DMS114 treated with DMSO at 0.1 percent for 48 hours (cell line): ENCODE data around the gene KCNQ2.
"Not testable (repeated sequence)": the region's sequence is repeated elsewhere in the genome, so short reads cannot be mapped to it uniquely, and the experiment has no call there.

ENCODE experiments used
- DNase-seq: peaks from one replicate; lab custom pipeline; 2025; ENCODE audit not compliant: unreplicated experiment; lab: John Stamatoyannopoulos, UW

Gene KCNQ2

DNA sequence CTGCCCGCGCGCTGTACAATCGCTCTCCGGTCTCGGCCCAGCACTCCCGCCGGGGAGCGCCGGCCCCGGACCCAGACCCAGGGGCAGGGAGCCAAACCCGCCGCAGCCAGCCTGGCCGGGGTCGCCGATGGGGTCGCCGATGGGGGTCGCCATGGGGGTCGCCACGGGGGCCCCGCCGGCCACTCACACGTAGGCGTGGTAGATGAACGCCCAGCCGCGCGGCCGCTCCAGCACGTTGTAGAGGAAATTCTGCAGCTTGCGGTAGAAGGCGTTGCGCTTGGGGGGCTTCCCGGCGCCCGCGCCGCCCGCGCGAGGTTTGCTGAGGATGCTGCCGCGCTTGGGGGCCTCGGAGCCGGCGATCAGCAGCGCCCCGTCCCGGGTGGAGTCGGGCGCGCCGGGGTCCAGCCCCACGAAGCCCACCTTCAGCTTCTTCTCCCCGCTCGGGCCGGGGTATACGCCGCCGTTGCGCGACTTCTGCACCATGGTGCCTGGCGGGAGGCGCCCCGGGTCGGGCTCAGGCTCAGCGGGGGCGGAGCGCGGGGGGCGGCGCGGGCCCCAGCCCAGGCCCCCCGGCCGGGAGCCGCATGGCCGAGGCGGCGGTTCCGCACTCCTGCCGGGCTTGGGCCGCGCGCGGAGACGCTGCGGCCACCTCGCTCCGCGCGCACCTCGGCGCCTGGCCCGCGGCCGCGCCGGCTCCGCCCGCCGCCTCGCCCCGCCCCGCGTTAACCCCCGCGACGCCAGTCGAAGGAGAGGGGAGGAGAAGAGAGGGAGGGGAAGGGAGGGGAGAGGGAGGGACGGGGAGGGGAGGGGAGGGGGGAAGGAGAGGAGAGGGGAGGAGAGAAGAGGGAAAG, at the start of gene KCNQ2:
Gene KCNQ2, minus strand, starts transcription at position 675 of the 851 bp plus-strand sequence. Its CDS starts 192 bp downstream, at position 483.
- DNase-seq, result no peak

DNA sequence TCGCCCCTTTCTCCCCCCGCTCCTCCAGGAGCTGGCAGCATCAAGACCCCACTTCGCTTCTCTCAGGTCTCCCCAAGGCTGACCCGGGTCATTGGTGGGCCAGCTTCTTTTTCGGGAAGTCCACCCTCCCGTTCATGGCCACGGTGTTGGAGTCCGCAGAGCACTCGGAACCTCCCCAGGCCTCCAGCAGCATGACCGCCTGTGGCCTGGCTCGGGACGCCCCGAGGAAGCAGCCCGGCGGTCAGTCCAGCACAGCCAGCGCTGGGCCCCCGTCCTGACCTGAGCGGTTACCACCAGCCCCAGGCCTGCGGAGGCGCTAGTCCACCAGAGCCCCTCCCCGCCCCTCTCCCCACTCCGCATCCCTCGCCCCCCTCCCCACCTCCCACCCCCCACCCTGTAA, 49.1 kb upstream of the KCNQ2 start:
- no peak for DNase-seq

DNA sequence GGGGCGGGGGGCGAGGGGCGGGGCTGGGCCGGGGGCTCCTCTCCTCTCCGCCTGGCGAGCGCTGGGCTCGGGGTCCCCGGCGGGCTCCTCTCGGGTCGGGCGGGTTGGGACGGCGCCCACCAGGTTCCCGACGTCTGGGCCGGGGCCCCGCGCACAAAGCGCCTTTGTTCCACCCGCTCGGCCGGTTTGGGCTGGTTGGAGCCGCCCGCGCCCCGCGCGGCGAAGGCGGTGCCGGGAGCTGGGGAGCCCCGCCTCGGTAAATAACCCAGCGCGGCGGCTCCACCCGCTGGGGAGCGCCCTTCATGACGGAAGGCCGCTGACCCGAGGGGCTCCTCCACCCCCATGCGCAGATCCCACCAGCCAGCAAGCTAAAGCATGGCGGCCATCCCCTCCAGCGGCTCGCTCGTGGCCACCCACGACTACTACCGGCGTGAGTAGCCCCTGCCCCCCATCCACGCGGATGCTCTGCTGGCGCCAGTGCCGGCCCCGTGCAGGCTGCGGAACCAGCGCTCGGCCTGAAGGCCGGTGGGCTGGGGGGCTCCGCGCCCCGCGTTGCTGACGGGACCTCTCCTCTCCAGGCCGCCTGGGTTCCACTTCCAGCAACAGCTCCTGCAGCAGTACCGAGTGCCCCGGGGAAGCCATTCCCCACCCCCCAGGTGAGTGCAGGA, 48.6 kb upstream of the KCNQ2 start:
- no peak for DNase-seq

DNA sequence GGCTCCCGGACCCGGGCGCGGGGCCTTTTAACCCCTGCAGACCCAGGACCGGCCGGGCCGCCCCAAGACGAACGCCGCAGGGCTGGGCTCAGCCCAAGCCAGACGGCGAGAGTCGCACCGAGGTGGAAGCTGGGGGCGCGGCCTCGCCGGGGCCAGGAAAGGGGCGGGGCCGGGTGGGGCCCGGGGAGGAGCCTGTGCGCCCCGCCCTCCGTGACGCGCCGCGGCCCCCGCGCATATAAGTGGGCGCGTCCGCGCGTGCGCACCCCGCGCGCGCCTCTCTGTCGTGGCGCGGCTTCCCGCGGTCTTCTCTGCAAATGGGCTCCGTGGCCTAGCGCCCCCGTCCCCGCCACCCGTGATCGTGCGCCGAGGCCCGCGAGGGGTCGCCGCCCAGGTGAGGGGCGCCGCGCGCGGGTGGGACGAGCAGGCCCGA, 48.1 kb upstream of the KCNQ2 start, which contains the start of gene PPDPF:
Gene PPDPF, plus strand, starts transcription at position 262 of the 430 bp plus-strand sequence. CDS start 544 bp downstream, outside the sequence.
- DNase-seq, result no peak

DNA sequence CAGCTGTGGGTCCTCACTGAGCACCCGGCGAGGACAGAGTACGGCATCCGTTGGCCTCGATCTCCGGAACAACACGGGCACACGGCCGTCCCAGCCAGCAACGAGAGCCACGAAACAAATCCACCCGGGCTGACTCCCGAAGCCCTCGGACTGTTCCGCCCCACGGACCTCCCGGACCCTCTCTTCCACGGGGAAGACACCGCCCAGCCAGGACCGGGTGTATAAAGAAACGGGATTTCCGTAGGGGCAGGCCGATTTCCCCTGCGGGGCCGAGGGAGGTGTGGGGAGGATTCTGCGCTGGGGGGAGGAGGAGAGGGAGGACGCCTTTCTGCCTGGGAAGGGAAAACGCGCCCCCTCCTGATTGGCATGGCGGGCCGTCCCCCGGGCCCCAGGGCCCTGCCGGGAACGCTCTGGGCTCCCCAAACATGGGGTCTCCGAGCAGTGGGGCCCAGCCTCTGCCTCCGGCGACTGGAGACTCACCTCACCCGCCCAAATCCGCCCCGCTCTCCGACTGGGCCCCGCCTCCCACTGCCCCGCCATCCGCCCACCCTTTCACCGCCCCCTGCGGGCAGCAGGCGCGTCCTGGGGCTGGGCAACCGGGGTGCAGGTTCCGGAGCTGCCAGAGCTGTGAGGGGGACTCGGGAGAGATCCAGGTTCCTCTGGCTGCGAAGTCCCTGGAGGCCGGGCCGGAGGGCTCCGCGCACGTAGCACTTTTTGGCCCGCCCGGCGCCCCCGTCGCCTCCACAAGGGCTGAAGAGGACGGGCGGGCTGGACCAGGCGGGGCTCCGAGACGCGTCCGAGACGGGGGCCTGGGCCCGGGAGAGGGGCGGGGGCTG, 47.4 kb upstream of the KCNQ2 start:
- peak; percentile 48 for DNase-seq

DNA sequence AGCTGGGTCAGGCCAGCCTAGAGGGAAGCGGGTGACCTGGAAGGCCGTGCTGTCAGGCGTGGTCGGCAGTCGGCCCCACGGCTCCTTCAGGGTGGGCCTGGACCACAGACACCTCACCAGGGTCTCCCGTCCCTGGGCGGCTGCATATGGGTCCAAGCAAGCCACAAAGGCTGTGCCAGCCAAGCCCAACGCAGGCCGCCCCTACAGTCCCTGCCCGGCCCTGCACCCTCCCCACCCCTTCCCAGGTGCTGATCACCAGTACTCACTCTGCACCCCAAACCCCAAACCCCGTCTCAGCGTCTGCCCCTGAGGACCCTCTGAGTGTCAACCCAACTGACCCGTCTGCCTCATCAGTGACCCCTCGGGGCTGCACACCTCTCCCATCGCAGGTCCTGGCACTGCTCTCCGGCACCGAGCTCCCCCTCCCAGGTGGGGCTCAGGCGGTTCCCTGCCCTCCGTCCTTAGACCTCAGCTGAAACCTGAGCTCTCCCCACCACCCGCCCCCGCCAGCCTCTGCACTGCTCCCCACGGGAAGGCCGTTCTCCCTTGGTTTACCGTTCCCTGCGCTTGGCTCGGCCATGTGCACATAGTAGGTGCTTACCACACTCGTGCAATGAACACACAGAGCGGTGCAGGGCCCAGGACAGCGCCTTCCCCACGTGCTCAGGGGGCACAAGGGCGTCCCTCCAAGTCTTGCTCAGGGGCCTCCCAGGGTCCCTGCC, 46.7 kb upstream of the KCNQ2 start:
- DNase-seq, result no peak

DNA sequence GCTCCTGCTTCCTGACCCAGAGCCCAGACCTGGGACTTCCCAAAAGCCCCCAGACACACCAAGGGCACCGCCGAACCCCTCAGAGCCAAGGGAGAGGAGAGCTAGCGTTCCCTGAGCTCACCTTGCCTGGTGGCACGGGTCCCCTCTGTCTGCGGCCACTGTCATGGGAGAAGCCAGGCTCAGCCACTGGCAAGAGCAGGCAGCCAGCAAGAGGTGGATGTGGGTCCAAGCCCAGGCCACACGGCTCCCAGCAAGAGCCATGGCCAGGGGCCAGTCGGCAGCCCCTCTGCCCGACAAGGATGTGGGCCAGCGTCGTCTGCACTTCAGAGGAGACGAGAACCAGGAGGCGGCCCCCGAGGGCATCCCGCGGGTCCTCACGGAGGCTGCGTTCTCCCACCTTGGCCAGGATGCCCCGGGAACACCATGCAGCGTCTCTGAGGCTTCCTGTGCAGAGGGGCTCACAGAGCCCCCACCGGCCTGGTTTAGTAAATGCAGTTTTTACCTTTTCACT, 46.0 kb upstream of the KCNQ2 start:
- no peak for DNase-seq

DNA sequence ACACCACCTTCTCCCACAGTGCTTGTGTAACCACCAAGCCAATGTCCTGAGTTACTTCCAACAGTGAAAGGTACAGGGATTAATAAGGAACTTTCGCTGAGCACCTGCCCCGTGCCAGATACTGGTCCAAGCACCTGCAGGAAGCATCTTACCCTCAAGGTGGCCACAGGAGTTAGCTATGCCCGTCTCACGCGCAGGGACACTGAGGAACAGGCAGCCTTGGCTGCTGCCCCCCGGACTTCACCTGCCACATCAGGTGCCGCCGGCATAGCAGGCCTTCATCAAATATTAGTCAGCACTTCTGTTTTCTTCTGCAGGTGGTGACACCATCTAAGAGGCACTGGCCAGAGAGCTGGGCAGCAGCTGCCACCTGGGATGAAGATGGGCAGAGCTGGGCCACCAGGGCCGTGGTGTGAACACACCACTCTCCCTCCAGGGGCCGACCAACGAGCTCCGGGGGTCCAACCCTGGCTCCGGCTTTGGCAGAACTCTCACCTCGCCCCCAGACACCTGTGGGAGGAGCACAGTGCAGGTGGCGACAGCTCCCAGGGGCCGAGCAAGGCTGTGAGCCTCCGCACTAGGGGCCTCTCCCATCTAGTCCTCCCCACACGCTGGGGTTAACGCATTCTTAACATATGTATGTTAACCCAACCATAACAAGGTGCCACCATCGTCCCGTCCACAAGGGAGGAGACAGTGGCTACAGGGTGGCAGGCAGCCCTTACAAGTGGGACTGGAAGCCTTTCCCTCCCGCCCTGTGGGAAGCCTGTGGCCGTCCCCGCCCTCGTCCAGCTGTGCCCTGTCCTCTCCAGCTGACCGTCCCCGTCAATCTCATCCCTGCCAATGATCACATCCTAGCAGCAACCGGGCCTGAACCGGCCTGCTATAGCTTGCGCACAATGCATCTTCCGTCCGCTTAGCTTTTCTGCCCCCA, 45.2 kb upstream of the KCNQ2 start:
- no peak for DNase-seq

DNA sequence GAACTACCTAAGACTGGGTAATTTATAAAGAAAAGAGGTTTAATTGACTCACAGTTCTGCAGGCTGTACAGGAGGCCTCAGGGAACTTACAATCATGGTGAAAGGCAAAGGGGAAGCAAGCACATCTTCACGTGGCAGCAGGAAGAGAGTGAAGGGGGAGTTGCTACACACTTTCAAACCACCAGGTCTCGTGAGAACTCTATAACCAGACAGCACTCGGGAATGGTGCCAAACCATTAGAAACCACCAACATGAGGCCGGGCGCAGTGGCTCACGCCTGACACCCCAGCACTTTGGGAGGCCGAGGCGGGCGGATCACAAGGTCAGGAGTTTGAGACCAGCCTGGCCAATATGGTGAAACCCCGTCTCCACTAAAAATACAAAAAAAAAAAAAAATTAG, 42.1 kb upstream of the KCNQ2 start:
- not testable (repeated sequence) for DNase-seq

DNA sequence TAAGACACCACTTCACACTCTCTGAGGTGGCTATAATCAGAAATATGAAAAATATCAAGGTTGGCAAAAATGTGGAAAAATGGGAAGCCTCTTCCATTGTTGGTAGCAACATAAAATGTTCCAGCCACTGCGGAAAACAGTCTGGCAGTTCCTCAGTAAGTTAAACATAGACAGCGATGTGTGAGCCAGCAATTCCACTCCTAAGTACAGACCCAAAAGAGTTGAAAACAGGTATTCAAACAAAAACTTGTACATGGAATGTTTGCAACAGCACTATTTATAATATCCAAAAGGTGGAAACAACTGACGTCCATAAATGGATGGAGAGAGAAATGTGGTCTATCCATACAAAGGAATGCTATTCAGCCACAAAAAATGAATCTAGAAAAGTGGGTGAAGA, 40.8 kb upstream of the KCNQ2 start:
- no peak for DNase-seq

DNA sequence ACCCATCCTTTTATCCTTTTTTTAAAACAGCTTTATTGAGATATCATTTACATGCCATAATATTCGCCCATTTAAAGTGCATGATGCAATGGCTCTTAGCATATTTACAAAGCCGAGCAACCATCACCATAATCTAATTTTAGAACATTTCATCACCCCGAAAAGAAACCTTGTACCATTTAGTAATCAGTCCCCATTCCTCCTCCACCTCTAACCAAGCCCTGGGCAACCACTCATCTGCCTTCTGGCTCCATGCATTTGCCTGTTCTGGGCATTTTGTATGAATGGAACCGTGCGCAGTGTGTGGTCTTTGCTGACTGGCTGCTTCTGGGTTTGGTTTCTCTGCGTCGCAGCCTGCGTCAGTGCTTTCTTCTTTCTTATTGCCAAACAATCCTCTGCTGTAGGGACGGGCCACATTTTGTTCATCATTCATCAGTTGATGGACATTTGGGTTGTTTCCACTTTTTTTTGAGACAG, 36.7 kb upstream of the KCNQ2 start:
- no peak for DNase-seq

DNA sequence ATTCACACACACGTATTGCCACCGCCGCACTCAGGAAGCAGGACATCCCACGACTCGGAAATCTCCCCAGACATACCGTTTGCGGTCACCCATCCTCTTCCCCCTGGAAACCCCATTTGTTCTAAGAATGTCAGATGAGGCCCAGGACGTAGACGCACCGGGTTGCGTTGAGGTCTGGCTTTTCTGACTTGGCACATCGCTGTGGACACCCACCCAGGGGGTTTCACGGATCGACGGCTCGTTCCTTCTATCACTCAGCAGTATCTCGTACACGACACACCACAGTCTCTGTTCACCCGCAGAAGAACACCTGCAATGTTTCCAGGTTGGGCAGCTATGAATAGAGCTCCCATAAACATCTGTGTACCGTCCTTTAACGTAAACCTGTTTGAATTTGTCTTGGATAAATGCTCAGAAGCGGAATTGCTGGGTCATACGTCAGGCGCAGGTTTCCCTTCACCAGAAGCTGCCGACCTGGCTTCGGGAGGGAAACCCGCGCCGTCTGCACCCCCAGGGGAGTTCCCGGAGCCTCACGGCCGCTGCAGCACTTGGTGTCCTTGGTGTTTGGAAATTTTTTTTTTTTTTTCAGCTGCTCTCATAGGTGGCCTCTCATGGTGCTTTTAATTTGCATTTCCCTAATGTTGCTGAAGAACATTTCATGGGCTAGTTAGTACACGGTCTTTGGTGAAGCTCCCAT, 35.8 kb upstream of the KCNQ2 start:
- no peak for DNase-seq

DNA sequence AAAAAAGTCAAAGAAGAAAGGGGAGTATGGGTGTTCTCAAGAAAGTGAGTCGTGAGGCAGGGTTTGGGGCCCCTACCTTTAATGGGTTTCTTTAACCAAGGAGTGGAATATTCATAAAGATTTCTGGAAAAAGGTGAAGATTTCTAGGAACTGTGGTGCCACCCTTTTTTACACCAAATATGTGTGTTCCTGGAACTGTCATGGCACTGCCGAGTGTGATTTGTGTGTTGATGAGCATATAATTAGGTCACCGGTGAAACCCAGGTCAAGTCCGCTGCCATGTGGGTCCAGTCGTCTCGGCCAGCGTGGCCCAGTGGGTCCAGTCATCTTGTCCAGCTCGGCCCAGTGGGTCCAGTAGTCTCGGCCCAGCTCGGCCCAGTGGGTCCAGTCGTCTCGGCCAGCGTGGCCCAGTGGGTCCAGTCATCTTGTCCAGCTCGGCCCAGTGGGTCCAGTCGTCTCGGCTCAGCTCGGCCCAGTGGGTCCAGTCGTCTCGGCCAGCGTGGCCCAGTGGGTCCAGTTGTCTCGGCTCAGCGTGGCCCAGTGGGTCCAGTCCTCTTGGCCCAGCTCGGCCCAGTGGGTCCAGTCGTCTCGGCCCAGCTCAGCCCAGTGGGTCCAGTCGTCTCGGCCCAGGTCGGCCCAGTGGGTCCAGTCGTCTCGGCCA, 34.8 kb upstream of the KCNQ2 start:
- no peak for DNase-seq

DNA sequence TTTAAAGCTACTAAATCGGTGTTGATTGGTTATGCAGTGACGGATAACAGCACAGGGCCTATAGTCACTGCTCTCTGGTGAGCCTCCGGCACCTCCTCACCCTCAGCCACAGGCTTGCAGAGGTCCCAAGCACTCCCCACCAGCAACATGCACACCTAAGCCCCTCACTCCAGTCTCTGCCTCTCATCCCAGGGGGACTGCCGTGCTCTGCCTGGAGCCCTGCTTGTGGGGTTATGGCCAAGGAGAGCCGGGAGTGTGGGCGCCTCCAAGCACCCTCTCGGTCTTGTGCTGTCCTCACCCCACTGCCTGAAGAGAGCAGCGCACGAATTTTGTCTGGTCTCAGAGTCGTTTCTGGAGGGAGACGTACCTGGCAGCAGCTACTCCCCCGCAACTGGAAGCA, 33.3 kb upstream of the KCNQ2 start:
- DNase-seq, result no peak

DNA sequence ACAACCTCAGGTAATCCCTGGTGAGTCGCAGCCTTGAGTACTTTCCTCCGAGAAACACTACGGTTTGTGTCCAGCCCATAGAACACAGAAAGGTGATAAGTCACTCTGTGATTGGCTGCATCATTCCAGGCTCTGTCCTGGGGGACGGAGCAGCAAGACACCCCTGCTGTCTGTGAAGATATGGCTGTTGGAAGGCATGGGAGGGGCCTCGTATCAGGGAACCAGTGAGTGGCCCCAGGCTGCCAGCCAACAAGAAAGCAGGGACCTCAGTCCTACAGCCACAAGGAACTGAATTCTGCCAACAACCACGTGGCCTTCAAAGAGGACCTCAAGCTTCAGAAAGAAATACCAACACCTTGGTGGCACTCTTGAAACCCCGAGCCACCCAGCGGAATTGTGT, 32.8 kb upstream of the KCNQ2 start:
- DNase-seq, result no peak

DNA sequence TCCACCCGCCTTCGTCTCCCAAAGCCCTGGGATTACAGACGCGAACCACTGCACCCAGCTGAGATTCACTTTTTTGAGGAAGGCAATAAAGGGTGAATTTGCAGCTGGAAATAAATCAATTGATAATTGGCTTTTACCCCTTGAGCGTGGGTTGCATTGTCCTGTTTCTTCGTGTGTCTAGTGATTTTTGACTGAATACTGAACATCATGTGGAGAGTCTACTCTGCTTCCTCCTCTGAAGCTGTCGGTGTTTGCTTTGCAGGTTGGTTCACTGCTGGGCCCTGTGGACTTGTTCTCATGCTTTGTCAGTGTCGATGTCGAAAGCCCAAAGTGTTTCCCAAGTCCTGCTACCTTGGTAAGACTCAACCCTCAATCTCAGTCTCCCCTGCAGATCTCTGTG, 32.2 kb upstream of the KCNQ2 start:
- no peak for DNase-seq

DNA sequence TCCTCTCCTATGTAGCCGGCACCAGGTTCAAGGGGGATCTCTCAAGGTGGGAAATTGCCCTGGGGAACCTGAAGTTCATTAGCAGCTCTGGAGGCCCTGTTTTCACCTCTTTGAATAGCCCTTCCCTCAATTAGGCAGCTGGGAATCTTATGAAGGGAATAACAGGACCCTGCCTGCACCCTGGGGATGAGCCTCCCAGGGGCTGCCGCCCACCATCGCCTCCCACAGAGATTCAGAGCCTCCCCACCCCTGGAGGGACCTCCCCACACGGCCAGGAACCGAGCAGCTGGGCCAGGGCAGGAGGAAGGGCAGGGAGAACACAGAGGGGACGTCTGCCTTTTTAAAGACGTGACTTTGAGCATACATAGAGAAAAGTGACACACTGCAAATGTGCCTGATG, 31.1 kb upstream of the KCNQ2 start:
- DNase-seq, result no peak

DNA sequence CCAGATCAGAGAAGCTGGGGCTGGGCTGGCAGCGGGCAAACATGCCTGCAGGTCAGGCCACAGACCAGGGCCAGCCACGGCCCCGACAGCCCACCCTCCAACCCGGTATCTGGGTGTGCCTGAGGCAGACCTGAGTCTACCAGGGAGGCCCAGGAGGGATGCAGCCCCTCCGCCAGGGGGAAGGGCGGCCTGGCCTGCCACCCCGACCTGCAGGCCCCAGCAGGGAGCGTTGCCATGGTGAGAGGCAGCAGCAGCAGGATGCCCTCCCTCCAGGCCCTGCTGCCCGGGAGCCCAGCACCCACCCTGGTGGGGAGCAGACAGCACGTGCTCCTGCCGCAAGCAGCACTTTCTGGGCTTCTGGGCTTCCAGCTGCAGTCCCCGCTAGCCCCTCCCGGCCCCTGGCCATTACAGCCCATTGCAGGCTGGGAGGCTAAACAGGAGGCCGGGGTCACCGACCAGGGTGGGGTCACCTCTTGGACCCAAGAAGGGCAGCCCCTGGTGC, 30.3 kb upstream of the KCNQ2 start:
- DNase-seq, result no peak
